Measurements from ENCODE around the gene POLR3C.
"Not testable (repeated sequence)": the region's sequence is repeated elsewhere in the genome, so short reads cannot be mapped to it uniquely, and the experiment has no call there.

Gene POLR3C

DNA sequence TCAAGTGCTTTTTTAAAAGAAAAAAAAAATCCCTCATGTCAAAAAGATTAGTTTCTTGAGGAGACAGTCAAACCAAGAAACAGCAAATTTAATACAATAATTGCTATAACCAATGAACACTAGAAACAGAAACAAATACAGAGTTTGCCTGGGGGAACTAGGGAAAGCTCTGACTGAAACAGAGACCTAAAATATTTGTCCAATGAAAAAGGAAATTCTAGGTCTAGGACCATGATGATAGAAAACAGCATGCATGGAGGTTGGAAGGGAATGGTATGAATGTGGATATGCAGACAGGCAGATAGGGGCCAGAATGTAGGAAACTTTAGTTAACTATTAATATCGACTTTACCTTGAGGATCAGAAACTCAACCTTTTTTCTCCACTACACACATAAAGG is 31.5 kb upstream of the POLR3C start:
- Histone ChIP-seq H3K27ac (ENCODE audit: insufficient read depth, low read depth, low read length, poor library complexity, severe bottlenecking) (no peak overlapping the region), H3K4me1 (ENCODE audit: control insufficient read depth, insufficient read depth, low read length) (no peaks in the 10 kb centered on the region), H3K4me3 (ENCODE audit: insufficient read depth, low read depth, low read length) (no peak overlapping the region), H3K9me3 (ENCODE audit: control insufficient read depth, low read length) (no peaks in the 10 kb centered on the region), H3K36me3 (ENCODE audit: control insufficient read depth, insufficient read depth, low read length) (no peaks in the 10 kb centered on the region), H3K27me3 (ENCODE audit: control insufficient read depth, insufficient read depth, low read length, poor library complexity, severe bottlenecking) (no peaks in the 10 kb centered on the region)
- WGBS, 2 experiments, result 90 to 100% methylated on average over 1 of the region's 1 CpG

DNA sequence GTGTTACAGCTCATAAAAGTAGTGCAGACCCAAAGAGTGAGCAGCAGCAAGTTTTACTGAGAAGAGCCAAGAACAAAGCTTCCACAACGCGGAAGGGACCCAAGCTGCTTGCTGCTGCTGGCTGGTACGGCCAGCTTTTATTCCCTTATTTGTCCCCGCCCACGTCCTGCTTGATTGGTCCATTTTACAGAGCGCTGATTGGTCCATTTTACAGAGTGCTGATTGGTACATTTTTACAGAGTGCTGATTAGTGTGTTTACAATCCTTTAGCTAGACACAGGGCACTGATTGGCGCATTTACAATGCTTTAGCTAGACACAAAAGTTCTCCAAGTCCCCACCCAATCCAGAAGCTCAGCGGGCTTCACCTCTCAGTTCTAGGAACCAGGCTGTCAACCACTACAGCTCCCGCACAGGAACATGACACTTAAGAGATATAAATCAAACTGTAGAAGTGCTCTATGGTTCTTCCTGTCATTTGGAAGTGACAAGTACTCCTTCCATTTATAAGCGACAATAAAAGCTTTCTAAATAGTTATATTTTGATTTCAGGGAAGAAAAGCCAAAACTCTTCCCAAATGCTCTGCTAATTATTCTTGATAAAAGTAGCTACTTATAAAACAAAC is 28.6 kb upstream of the POLR3C start:
- H3K27me3 ChIP-seq (ENCODE audit: control insufficient read depth, insufficient read depth, low read length, poor library complexity, severe bottlenecking), result no peaks in the 10 kb centered on the region
- no peaks in the 10 kb centered on the region for H3K9me3 ChIP-seq (ENCODE audit: control insufficient read depth, low read length)
- no peaks in the 10 kb centered on the region for H3K36me3 ChIP-seq (ENCODE audit: control insufficient read depth, insufficient read depth, low read length)
- H3K4me1 ChIP-seq (ENCODE audit: control insufficient read depth, insufficient read depth, low read length), result no peaks in the 10 kb centered on the region
- WGBS, 2 experiments, result 94 to 98% methylated on average over 10 of the region's 10 CpGs
- H3K4me3 ChIP-seq (ENCODE audit: insufficient read depth, low read depth, low read length), result no peak overlapping the region
- H3K27ac ChIP-seq (ENCODE audit: insufficient read depth, low read depth, low read length, poor library complexity, severe bottlenecking), result no peak overlapping the region

DNA sequence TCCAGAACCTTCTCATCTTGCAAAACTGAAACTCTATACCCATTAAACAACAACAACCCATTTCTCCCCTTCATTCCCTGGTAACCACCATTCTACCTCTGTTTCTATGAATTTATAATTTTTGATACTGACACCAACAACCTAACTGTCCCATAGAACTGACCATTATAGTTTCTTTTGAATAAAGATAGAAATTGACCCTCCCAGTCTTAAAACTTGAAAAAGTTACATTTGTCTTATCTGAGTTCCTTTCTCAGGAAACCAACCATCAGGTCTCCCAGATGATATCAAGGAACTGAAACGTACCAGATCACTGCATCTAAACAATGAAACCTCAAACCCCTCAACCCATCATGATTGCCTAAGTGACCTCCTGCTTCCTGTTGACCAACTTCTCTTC is 27.2 kb upstream of the POLR3C start:
- no peak overlapping the region for H3K27ac ChIP-seq (ENCODE audit: insufficient read depth, low read depth, low read length, poor library complexity, severe bottlenecking)
- H3K9me3 ChIP-seq (ENCODE audit: control insufficient read depth, low read length), result no peaks in the 10 kb centered on the region
- no peaks in the 10 kb centered on the region for H3K4me1 ChIP-seq (ENCODE audit: control insufficient read depth, insufficient read depth, low read length)
- H3K4me3 ChIP-seq (ENCODE audit: insufficient read depth, low read depth, low read length), result no peak overlapping the region
- no peaks in the 10 kb centered on the region for H3K27me3 ChIP-seq (ENCODE audit: control insufficient read depth, insufficient read depth, low read length, poor library complexity, severe bottlenecking)
- WGBS, 2 experiments, result 49 to 53% methylated on average over 1 of the region's 1 CpG
- no peaks in the 10 kb centered on the region for H3K36me3 ChIP-seq (ENCODE audit: control insufficient read depth, insufficient read depth, low read length)

DNA sequence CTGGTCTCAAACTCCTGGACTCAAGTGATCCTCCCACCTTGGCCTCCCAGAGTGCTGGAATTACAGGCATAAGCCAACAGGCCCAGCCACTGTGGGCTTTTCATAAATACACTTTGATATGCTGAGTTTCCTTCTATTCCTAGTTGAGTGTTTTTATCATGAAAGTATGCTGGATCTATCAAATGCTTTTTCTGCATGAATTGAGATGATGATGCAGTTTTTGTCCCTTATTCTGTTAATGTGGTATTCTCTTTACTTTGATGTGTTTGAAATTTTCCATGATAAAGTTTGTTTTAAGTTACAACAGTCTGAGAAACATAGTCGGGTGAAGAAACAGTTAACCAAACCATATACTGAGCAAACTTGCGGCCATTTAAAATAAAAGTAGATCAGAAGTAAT is 24.2 kb upstream of the POLR3C start:
- H3K27me3 ChIP-seq (ENCODE audit: control insufficient read depth, insufficient read depth, low read length, poor library complexity, severe bottlenecking), result no peaks in the 10 kb centered on the region
- H3K27ac ChIP-seq (ENCODE audit: insufficient read depth, low read depth, low read length, poor library complexity, severe bottlenecking), result no peak overlapping the region
- 91 to 92% methylated on average over 2 of the region's 2 CpGs for WGBS, 2 experiments
- H3K4me1 ChIP-seq (ENCODE audit: control insufficient read depth, insufficient read depth, low read length), result peaks cover 4% of the 10 kb centered on the region
- no peak overlapping the region for H3K4me3 ChIP-seq (ENCODE audit: insufficient read depth, low read depth, low read length)
- H3K36me3 ChIP-seq (ENCODE audit: control insufficient read depth, insufficient read depth, low read length), result no peaks in the 10 kb centered on the region
- H3K9me3 ChIP-seq (ENCODE audit: control insufficient read depth, low read length), result no peaks in the 10 kb centered on the region

DNA sequence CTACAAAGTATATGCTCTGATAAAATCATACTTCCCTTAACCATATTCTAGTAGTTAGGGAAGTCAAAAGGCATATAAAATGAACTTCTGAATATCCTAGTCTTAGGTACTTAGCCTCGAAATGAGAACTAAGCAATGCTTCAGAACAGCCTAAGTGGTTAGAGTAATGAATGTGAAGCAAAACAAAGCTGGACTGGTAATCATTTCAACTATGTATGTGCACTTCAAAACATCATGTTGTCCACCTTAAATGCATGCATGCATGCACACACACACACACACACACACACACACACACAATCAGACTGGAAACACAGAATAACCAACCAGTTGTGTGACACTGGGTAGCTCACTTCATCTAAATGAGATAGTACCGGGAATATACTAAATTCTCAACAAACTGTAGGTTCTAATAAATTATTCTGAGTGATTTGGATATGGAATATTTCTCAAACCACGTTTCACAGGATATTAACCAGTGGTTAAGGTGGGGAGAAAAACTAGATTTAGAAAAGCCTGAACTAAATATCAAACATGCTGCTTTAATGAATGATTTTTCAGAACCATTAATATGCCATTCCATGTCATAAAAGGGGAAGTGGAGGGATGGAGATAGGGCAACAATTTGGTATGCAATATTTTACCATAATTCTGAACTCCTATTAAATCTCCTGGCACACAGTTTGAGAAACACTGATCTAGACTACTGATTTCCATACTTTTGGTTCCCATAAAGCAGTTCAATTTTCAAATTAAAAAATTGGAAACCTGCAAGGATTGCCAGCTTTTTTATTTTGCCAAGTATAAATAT is 19.6 kb upstream of the POLR3C start:
- H3K9me3 ChIP-seq (ENCODE audit: control insufficient read depth, low read length), result no peaks in the 10 kb centered on the region
- H3K27ac ChIP-seq (ENCODE audit: insufficient read depth, low read depth, low read length, poor library complexity, severe bottlenecking), result no peak overlapping the region
- H3K4me1 ChIP-seq (ENCODE audit: control insufficient read depth, insufficient read depth, low read length), result peaks cover 4% of the 10 kb centered on the region
- no peak overlapping the region for H3K4me3 ChIP-seq (ENCODE audit: insufficient read depth, low read depth, low read length)
- no peaks in the 10 kb centered on the region for H3K27me3 ChIP-seq (ENCODE audit: control insufficient read depth, insufficient read depth, low read length, poor library complexity, severe bottlenecking)
- H3K36me3 ChIP-seq (ENCODE audit: control insufficient read depth, insufficient read depth, low read length), result no peaks in the 10 kb centered on the region
- 94 to 98% methylated on average over 2 to 3 of the region's 3 CpGs for WGBS, 2 experiments

DNA sequence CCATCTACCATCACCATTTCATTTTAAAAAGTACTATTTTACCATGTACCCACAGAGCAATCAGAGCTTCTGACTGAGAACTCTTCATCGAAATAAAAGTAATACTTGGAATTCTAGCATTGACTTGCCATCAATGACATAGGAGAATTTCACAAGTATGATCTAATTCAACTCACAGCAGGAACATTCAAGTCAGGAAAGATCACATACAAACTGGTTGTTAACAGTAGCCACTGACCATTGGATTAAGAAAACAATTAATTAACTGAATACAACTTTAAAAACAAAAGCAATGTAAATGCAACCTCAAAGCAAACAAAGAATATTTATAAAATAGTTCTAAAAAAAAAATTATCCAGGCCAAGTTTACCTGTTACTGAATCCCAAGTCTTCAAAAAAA is 18.9 kb upstream of the POLR3C start:
- 90 to 94% methylated on average over 1 of the region's 1 CpG for whole genome bisulfite sequencing, 2 experiments
- H3K27me3 ChIP-seq (ENCODE audit: control insufficient read depth, insufficient read depth, low read length, poor library complexity, severe bottlenecking), result no peaks in the 10 kb centered on the region
- H3K4me3 ChIP-seq (ENCODE audit: insufficient read depth, low read depth, low read length), result no peak overlapping the region
- H3K4me1 ChIP-seq (ENCODE audit: control insufficient read depth, insufficient read depth, low read length), result peaks cover 4% of the 10 kb centered on the region
- no peaks in the 10 kb centered on the region for H3K9me3 ChIP-seq (ENCODE audit: control insufficient read depth, low read length)
- no peaks in the 10 kb centered on the region for H3K36me3 ChIP-seq (ENCODE audit: control insufficient read depth, insufficient read depth, low read length)
- no peak overlapping the region for H3K27ac ChIP-seq (ENCODE audit: insufficient read depth, low read depth, low read length, poor library complexity, severe bottlenecking)

DNA sequence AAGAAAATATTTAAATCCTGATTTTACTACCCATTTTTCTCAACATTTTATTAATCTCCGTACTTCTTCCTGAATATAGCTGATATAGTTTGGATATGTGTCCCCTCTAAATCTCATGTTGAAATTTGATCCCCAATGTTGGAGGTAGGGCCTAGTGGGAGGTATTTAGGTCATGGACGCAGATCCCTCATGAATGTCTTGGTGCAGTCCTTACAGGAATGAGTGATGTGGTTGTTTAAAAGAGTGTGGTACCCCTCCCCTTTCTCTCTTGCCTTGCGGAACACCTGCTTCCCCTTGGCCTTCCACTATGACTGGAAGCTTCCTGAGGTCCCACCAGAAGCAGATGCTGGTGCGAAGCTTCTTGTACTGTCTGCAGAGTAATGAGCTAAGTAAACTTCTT is 17.6 kb upstream of the POLR3C start:
- Histone ChIP-seq H3K4me1 (ENCODE audit: control insufficient read depth, insufficient read depth, low read length) (peaks cover 4% of the 10 kb centered on the region), H3K4me3 (ENCODE audit: insufficient read depth, low read depth, low read length) (no peak overlapping the region), H3K9me3 (ENCODE audit: control insufficient read depth, low read length) (no peaks in the 10 kb centered on the region), H3K36me3 (ENCODE audit: control insufficient read depth, insufficient read depth, low read length) (no peaks in the 10 kb centered on the region), H3K27ac (ENCODE audit: insufficient read depth, low read depth, low read length, poor library complexity, severe bottlenecking) (no peak overlapping the region), H3K27me3 (ENCODE audit: control insufficient read depth, insufficient read depth, low read length, poor library complexity, severe bottlenecking) (no peaks in the 10 kb centered on the region)
- 88 to 92% methylated on average over 2 to 4 of the region's 4 CpGs for WGBS, 2 experiments

DNA sequence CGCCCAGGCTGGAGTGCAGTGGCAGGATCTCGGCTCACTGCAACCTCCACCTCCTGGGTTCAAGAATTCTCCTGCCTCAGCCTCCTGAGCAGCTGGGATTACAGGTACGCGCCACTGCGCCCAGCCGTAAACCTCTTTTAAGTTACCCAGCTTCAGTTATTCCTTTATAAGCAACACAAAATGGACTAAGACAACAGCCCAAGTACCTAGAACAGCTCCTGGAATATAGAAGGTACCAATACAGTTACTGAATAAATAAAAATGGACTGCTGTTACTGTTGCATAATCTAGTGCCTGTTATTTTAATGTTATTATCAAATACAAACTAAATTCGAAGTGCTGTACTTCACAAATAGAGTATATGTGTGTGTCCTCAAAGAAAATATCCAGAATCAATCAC is 17.2 kb upstream of the POLR3C start:
- Histone ChIP-seq H3K27ac (ENCODE audit: insufficient read depth, low read depth, low read length, poor library complexity, severe bottlenecking) (no peak overlapping the region), H3K9me3 (ENCODE audit: control insufficient read depth, low read length) (no peaks in the 10 kb centered on the region), H3K4me1 (ENCODE audit: control insufficient read depth, insufficient read depth, low read length) (peaks cover 4% of the 10 kb centered on the region), H3K4me3 (ENCODE audit: insufficient read depth, low read depth, low read length) (no peak overlapping the region), H3K27me3 (ENCODE audit: control insufficient read depth, insufficient read depth, low read length, poor library complexity, severe bottlenecking) (no peaks in the 10 kb centered on the region), H3K36me3 (ENCODE audit: control insufficient read depth, insufficient read depth, low read length) (no peaks in the 10 kb centered on the region)
- WGBS, 2 experiments, result 96% methylated on average over 6 of the region's 7 CpGs

DNA sequence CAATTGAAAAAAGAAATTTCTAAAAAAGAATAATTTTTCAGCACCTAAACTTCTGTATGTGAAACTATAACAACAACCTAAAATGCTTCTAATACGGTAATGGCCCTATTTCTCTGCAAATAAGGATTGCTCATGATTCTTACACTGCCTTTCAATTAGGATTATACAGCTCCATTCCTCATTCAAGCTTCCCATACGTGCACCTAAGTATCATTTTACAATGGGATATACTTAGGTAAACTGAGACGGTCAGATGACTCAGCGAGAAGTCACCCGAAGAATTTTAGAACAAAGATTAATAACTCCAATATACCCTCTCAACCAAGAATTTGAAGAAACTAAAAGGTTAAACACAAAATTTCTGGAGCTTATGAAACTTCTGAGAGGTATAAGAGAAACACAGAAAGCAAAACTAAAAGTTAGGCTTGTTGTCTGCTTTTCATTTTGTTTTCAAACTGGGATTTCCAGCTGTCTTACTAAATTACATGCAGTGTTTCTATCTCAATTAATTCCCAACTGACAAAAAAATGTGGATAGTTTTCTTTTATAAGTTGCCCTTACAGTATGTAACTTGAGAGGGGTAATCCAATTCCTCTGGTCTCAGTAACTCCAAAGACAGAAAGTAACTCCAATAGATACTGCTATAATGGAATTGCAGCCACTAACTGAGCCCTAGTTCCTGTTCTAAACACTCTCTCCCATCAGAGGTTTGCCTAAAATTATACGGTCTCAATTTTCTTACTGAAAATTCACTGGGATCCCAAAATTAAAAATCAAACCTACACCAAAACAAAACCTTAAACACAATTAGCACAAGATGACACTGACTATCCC is 10.8 kb upstream of the POLR3C start:
- H3K27ac ChIP-seq (ENCODE audit: insufficient read depth, low read depth, low read length, poor library complexity, severe bottlenecking); H3K4me3 ChIP-seq (ENCODE audit: insufficient read depth, low read depth, low read length); H3K9me3 ChIP-seq (ENCODE audit: control insufficient read depth, low read length); H3K4me1 ChIP-seq (ENCODE audit: control insufficient read depth, insufficient read depth, low read length); H3K36me3 ChIP-seq (ENCODE audit: control insufficient read depth, insufficient read depth, low read length); H3K27me3 ChIP-seq (ENCODE audit: control insufficient read depth, insufficient read depth, low read length, poor library complexity, severe bottlenecking): not testable (repeated sequence)
- WGBS, 2 experiments, result no CpG with 5 or more reads among the region's 6 CpGs

DNA sequence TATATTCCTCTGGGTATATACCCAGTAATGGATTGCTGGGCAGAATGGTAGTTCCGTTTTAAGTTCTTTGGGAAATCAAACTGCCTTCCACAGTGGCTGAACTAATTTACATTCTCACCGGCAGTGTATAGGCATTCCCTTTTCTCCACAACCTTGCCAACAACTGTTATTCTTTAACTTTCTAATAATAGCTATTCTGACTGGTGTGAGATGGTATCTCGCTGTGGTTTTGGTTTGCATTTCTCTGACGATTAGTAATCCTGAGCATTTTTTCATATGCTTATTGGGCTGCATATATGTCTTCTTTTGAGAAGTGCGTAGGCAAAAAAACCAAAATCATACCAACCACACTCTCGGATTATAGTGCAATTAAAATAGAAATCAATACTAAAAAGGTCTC is 5.9 kb upstream of the POLR3C start:
- H3K9me3 ChIP-seq (ENCODE audit: control insufficient read depth, low read length); H3K4me3 ChIP-seq (ENCODE audit: insufficient read depth, low read depth, low read length); H3K36me3 ChIP-seq (ENCODE audit: control insufficient read depth, insufficient read depth, low read length); H3K4me1 ChIP-seq (ENCODE audit: control insufficient read depth, insufficient read depth, low read length); H3K27me3 ChIP-seq (ENCODE audit: control insufficient read depth, insufficient read depth, low read length, poor library complexity, severe bottlenecking); H3K27ac ChIP-seq (ENCODE audit: insufficient read depth, low read depth, low read length, poor library complexity, severe bottlenecking): not testable (repeated sequence)
- WGBS, 2 experiments, result 100% methylated on average over 1 of the region's 6 CpGs; no CpG with 5 or more reads in 1 of the 2 experiments

Data from ectodermal cell (in vitro differentiated cells).